ENCODE measurements around the gene BEND5.

DNA sequence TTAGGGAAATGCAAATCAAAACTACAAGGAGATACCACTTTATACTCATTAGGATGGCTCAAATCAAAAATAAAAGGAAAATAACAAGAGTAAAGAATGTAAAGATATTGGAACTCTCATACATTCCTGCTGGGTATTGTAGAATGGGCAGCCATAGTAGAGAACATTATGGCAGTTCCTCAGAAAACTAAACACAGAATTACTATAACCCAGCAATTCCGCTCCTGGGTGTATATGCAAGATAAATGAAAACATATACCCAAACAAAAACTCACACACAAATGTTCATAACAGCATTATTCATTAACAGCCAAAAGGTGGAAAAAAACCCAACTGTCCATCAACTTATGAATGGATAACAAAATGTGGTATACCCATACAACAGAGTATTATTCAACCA, 11.4 kb downstream of the BEND5 start:
- TF ChIP-seq CTCF (IDR thresholded peaks at IDR 0.05) (no peak), POLR2A (IDR thresholded peaks at IDR 0.05) (no peak)
